Measurements from ENCODE around the gene PGA5. TPM values are rescaled to one million over a fixed set of nuclear protein-coding genes. Genes with fewer than 3 reads are reported as not detected.
"Not testable (repeated sequence)": the region's sequence is repeated elsewhere in the genome, so short reads cannot be mapped to it uniquely, and the experiment has no call there.

PGA5 gene
- total RNA-seq, 3 donors from 2014 or later = not detected

GRCh38 chr11:61245284-61245964 is 4.4 kb downstream of the PGA5 start:
- H3K36me3 Mint-ChIP-seq (ENCODE audit: insufficient read depth); DNase-seq; H3K9me3 Mint-ChIP-seq; H3K4me3 Mint-ChIP-seq; H3K27me3 Mint-ChIP-seq (ENCODE audit: low read depth); H3K4me1 Mint-ChIP-seq (ENCODE audit: low read depth); ATAC-seq: not testable (repeated sequence)

GRCh38 chr11:61248071-61248470 is 7.1 kb downstream of the PGA5 start:
- not testable (repeated sequence) for H3K36me3 Mint-ChIP-seq (ENCODE audit: insufficient read depth); ATAC-seq; H3K27me3 Mint-ChIP-seq (ENCODE audit: low read depth); H3K4me3 Mint-ChIP-seq; DNase-seq; H3K9me3 Mint-ChIP-seq; H3K4me1 Mint-ChIP-seq (ENCODE audit: low read depth)

GRCh38 chr11:61249201-61249600 is 8.2 kb downstream of the PGA5 start:
- ATAC-seq; H3K4me3 Mint-ChIP-seq; DNase-seq; H3K36me3 Mint-ChIP-seq (ENCODE audit: insufficient read depth); H3K27me3 Mint-ChIP-seq (ENCODE audit: low read depth); H3K9me3 Mint-ChIP-seq; H3K4me1 Mint-ChIP-seq (ENCODE audit: low read depth): not testable (repeated sequence)

GRCh38 chr11:61250796-61251765 is 10.1 kb downstream of the PGA5 start:
- not testable (repeated sequence) for H3K27me3 Mint-ChIP-seq (ENCODE audit: low read depth); DNase-seq; ATAC-seq; H3K36me3 Mint-ChIP-seq (ENCODE audit: insufficient read depth); H3K9me3 Mint-ChIP-seq; H3K4me3 Mint-ChIP-seq; H3K4me1 Mint-ChIP-seq (ENCODE audit: low read depth)

GRCh38 chr11:61252332-61252731 is 11.4 kb downstream of the PGA5 start:
- ATAC-seq; H3K27me3 Mint-ChIP-seq (ENCODE audit: low read depth); H3K36me3 Mint-ChIP-seq (ENCODE audit: insufficient read depth); DNase-seq; H3K4me3 Mint-ChIP-seq; H3K4me1 Mint-ChIP-seq (ENCODE audit: low read depth); H3K9me3 Mint-ChIP-seq: not testable (repeated sequence)

GRCh38 chr11:61254403-61255025 is 13.5 kb downstream of the PGA5 start:
- Mint-ChIP-seq H3K36me3 (ENCODE audit: insufficient read depth) (no peaks in the 10 kb centered on the region), H3K4me1 (ENCODE audit: low read depth) (no peaks in the 10 kb centered on the region), H3K27me3 (ENCODE audit: low read depth) (peaks cover 5% of the 10 kb centered on the region), H3K9me3 (no peaks in the 10 kb centered on the region), H3K4me3 (no peak overlapping the region)
- DNase-seq (peak; percentile 49), ATAC-seq (peak; percentile 84 to 88)

- Mint-ChIP-seq H3K36me3 (ENCODE audit: insufficient read depth) (no peaks in the 10 kb centered on the region), H3K4me3 (no peak overlapping the region), H3K27me3 (ENCODE audit: low read depth) (no peaks in the 10 kb centered on the region), H3K4me1 (ENCODE audit: low read depth) (no peaks in the 10 kb centered on the region), H3K9me3 (no peaks in the 10 kb centered on the region)
- ATAC-seq (no peak), DNase-seq (no peak)
Observed at GRCh38 chr11:61256710-61257482, 15.9 kb downstream of the PGA5 start.

GRCh38 chr11:61258546-61258945 is 17.6 kb downstream of the PGA5 start:
- Mint-ChIP-seq H3K4me3 (no peak overlapping the region), H3K4me1 (ENCODE audit: low read depth) (no peaks in the 10 kb centered on the region), H3K27me3 (ENCODE audit: low read depth) (no peaks in the 10 kb centered on the region), H3K9me3 (no peaks in the 10 kb centered on the region), H3K36me3 (ENCODE audit: insufficient read depth) (no peaks in the 10 kb centered on the region)
- DNase-seq (no peak), ATAC-seq (no peak)

- no peaks in the 10 kb centered on the region for H3K4me1 Mint-ChIP-seq (ENCODE audit: low read depth)
- ATAC-seq (no peak), DNase-seq (no peak)
- H3K27me3 Mint-ChIP-seq (ENCODE audit: low read depth) = no peaks in the 10 kb centered on the region
- H3K9me3 Mint-ChIP-seq = no peaks in the 10 kb centered on the region
- H3K36me3 Mint-ChIP-seq (ENCODE audit: insufficient read depth) = no peaks in the 10 kb centered on the region
- H3K4me3 Mint-ChIP-seq = no peak overlapping the region
Observed at GRCh38 chr11:61259363-61259762, 18.4 kb downstream of the PGA5 start.

- no peak for DNase-seq
- H3K4me3 Mint-ChIP-seq = no peak overlapping the region
- ATAC-seq = no peak
- H3K27me3 Mint-ChIP-seq (ENCODE audit: low read depth) = peaks cover 1% of the 10 kb centered on the region
- no peaks in the 10 kb centered on the region for H3K4me1 Mint-ChIP-seq (ENCODE audit: low read depth)
- no peaks in the 10 kb centered on the region for H3K9me3 Mint-ChIP-seq
- H3K36me3 Mint-ChIP-seq (ENCODE audit: insufficient read depth) = no peaks in the 10 kb centered on the region
Observed at GRCh38 chr11:61264371-61264770, 23.4 kb downstream of the PGA5 start.

- H3K4me1 Mint-ChIP-seq (ENCODE audit: low read depth) = no peaks in the 10 kb centered on the region
- H3K36me3 Mint-ChIP-seq (ENCODE audit: insufficient read depth) = no peaks in the 10 kb centered on the region
- H3K27me3 Mint-ChIP-seq (ENCODE audit: low read depth) = peaks cover 1% of the 10 kb centered on the region
- no peak for ATAC-seq
- no peaks in the 10 kb centered on the region for H3K9me3 Mint-ChIP-seq
- DNase-seq = no peak
- H3K4me3 Mint-ChIP-seq = no peak overlapping the region
Observed at GRCh38 chr11:61264795-61265194, 23.8 kb downstream of the PGA5 start.

- Mint-ChIP-seq H3K27me3 (ENCODE audit: low read depth) (peaks cover 1% of the 10 kb centered on the region), H3K4me1 (ENCODE audit: low read depth) (no peaks in the 10 kb centered on the region), H3K9me3 (no peaks in the 10 kb centered on the region), H3K4me3 (no peak overlapping the region), H3K36me3 (ENCODE audit: insufficient read depth) (no peaks in the 10 kb centered on the region)
- DNase-seq (no peak), ATAC-seq (no peak)
Observed at GRCh38 chr11:61265357-61265756, 24.4 kb downstream of the PGA5 start.

GRCh38 chr11:61266602-61267001 is 25.6 kb downstream of the PGA5 start:
- Mint-ChIP-seq H3K4me1 (ENCODE audit: low read depth) (no peaks in the 10 kb centered on the region), H3K9me3 (no peaks in the 10 kb centered on the region), H3K27me3 (ENCODE audit: low read depth) (peaks cover 1% of the 10 kb centered on the region), H3K36me3 (ENCODE audit: insufficient read depth) (no peaks in the 10 kb centered on the region), H3K4me3 (no peak overlapping the region)
- ATAC-seq (no peak), DNase-seq (no peak)

- DNase-seq (no peak), ATAC-seq (no peak)
- Mint-ChIP-seq H3K4me1 (ENCODE audit: low read depth) (no peaks in the 10 kb centered on the region), H3K4me3 (no peak overlapping the region), H3K27me3 (ENCODE audit: low read depth) (peaks cover 1% of the 10 kb centered on the region), H3K9me3 (no peaks in the 10 kb centered on the region), H3K36me3 (ENCODE audit: insufficient read depth) (no peaks in the 10 kb centered on the region)
Observed at GRCh38 chr11:61267437-61267841, 26.5 kb downstream of the PGA5 start.

All from activated T-cell treated with anti-CD3 and anti-CD28 coated beads, Interleukin-2, amount 50 U/mL, for 4 hours (primary cell).